Neural crest cell (in vitro differentiated cells): Measurements from ENCODE around the gene ANXA2. TPM values are rescaled to one million over a fixed set of nuclear protein-coding genes. Genes with fewer than 3 reads are reported as not detected.
"Not testable (repeated sequence)": the region's sequence is repeated elsewhere in the genome, so short reads cannot be mapped to it uniquely, and the experiment has no call there.

Source experiments
- DNase-seq: peaks from one replicate; pipeline ENCODE4 v3.0.0; 2021; ENCODE audit warnings: low read depth, mixed read lengths, low spot score
- H3K27ac Mint-ChIP-seq: one replicate; pipeline ENCODE4 v1.8.0; 2021; ENCODE audit warnings: mild to moderate bottlenecking, mixed read lengths; ENCODE audit not compliant: unreplicated experiment
- H3K27me3 Mint-ChIP-seq: 2 replicates; pipeline ENCODE4 v1.8.0; 2021; ENCODE audit warnings: low read depth, mild to moderate bottlenecking, mixed read lengths
- H3K36me3 Mint-ChIP-seq: 2 replicates; pipeline ENCODE4 v1.8.0; 2021; ENCODE audit warnings: low read depth, mild to moderate bottlenecking, mixed read lengths
- H3K4me1 Mint-ChIP-seq: 2 replicates; pipeline ENCODE4 v1.8.0; 2021; ENCODE audit warnings: mixed read lengths
- H3K4me3 Mint-ChIP-seq: one replicate; pipeline ENCODE4 v1.8.0; 2021; ENCODE audit warnings: mild to moderate bottlenecking, mixed read lengths
- H3K9me3 Mint-ChIP-seq: 2 replicates; pipeline ENCODE4 v1.8.0; 2021; ENCODE audit warnings: mixed read lengths
- total RNA-seq: library from RNA; stranded (reverse); gene quantifications from 2 replicates; pipeline ENCODE4 v1.2.1, GENCODE V29; 2021
- TF ChIP-seq, protein P1 (sequence below): fragments of 200-600 bp; sonication (generic); conservative IDR thresholded peaks from 2 replicates; pipeline ENCODE4 v1.5.0; 2021; ENCODE audit warnings: antibody characterized with exemption, mild to moderate bottlenecking

Gene ANXA2
- total RNA-seq, 1 donor from 2014 or later: 122 TPM

DNA sequence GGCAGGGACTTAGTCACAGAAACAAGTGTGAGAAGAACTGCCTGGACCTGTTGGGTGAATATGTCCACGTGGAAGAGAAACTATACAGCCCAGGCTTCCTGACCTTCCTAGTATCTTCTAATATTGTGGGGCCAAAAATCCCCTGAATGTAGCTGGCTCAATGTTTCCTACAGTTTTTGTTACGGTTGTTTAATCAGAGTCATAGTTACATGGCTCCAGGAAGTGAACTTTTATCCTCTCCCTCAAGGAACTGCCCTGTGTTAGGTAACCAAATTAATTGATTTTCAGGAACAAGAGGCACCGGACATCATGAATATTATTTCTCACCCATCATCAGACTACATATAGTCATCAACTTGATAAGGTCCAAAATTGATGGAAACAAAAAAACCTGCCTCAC lies 59.0 kb downstream of the ANXA2 start:
- peaks cover 3% of the 10 kb centered on the region for H3K27me3 Mint-ChIP-seq
- no peak overlapping the region for H3K4me3 Mint-ChIP-seq
- DNase-seq: no peak
- no peak overlapping the region for H3K27ac Mint-ChIP-seq
- no peaks in the 10 kb centered on the region for H3K4me1 Mint-ChIP-seq
- TF ChIP-seq, protein P1, sequence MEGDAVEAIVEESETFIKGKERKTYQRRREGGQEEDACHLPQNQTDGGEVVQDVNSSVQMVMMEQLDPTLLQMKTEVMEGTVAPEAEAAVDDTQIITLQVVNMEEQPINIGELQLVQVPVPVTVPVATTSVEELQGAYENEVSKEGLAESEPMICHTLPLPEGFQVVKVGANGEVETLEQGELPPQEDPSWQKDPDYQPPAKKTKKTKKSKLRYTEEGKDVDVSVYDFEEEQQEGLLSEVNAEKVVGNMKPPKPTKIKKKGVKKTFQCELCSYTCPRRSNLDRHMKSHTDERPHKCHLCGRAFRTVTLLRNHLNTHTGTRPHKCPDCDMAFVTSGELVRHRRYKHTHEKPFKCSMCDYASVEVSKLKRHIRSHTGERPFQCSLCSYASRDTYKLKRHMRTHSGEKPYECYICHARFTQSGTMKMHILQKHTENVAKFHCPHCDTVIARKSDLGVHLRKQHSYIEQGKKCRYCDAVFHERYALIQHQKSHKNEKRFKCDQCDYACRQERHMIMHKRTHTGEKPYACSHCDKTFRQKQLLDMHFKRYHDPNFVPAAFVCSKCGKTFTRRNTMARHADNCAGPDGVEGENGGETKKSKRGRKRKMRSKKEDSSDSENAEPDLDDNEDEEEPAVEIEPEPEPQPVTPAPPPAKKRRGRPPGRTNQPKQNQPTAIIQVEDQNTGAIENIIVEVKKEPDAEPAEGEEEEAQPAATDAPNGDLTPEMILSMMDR: no peak
- H3K9me3 Mint-ChIP-seq: no peaks in the 10 kb centered on the region
- H3K36me3 Mint-ChIP-seq: no peaks in the 10 kb centered on the region

DNA sequence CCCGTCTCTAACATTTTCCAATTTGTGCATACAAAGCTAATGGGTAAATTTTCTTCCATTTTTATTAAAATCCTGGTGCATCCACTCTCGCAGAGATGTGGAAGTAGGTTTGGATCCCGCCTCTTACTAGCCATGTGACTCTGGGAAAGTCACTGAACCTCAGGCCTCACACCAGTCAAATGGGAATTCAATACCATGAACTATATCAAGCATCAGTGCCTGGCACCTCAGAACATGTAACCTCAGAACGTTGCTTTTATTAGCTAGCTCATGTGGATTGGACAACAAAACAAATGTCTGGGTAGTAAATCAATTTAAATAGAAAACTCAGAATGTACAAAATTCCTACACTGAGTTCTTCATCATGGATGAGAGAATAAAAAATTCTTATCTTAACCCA lies 60.7 kb downstream of the ANXA2 start:
- Mint-ChIP-seq H3K4me3 (no peak overlapping the region), H3K4me1 (no peaks in the 10 kb centered on the region), H3K27ac (no peak overlapping the region), H3K36me3 (no peaks in the 10 kb centered on the region), H3K9me3 (no peaks in the 10 kb centered on the region), H3K27me3 (peaks cover 8% of the 10 kb centered on the region)
- TF ChIP-seq, protein P1: no peak
- no peak for DNase-seq

DNA sequence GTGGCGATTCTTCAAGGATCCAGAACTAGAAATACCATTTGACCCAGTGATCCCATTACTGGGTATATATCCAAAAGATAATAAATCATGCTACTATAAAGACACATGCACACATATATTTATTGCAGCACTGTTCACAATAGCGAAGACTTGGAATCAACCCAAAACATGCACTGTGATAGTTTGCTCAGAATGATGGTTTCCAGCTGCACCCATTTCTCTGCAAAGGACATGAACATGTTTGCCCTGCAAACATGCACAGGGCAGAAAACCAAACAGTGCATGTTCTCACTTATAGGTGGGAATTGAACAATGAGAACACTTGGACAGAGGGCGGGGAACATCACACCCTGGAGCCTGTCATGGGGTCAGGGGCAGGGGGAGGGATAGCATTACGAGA lies 62.5 kb downstream of the ANXA2 start:
- H3K27ac Mint-ChIP-seq, DNase-seq, H3K27me3 Mint-ChIP-seq, H3K36me3 Mint-ChIP-seq, H3K4me1 Mint-ChIP-seq, H3K9me3 Mint-ChIP-seq, H3K4me3 Mint-ChIP-seq: not testable (repeated sequence)

DNA sequence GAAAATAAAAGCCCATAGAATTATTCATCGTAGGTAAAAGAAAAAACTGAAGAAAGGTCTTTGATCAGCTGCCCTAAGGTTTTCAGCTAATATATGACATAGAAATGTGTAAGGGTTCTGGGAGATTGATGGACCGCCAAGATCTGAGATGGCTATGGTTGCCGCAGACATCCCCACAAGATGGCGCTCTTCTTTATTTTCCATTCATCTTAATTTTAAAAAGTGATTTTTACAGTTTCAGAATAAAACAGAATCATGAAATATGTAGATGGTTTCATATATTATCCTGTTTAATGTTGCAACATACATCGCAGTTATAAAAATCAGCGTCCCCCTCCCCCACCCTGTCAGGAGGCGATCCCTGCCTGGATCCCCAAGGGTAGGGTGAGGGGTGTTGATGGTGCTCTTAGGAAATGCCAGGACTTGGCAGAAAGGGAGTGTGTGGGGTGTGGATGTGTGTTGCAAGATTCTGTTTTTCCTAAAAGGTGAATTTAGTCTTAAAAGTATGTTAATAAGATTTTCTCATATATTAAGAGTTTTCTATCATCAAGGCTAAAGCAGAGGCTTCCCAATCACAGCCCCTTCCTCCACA lies 68.8 kb downstream of the ANXA2 start:
- peaks cover 41% of the 10 kb centered on the region for H3K27me3 Mint-ChIP-seq
- H3K4me3 Mint-ChIP-seq: no peak overlapping the region
- H3K27ac Mint-ChIP-seq: no peak overlapping the region
- H3K4me1 Mint-ChIP-seq: peaks cover 29% of the 10 kb centered on the region
- no peaks in the 10 kb centered on the region for H3K36me3 Mint-ChIP-seq
- no peaks in the 10 kb centered on the region for H3K9me3 Mint-ChIP-seq
- peak; percentile 28 for DNase-seq
- TF ChIP-seq, protein P1: peak; percentile 82

DNA sequence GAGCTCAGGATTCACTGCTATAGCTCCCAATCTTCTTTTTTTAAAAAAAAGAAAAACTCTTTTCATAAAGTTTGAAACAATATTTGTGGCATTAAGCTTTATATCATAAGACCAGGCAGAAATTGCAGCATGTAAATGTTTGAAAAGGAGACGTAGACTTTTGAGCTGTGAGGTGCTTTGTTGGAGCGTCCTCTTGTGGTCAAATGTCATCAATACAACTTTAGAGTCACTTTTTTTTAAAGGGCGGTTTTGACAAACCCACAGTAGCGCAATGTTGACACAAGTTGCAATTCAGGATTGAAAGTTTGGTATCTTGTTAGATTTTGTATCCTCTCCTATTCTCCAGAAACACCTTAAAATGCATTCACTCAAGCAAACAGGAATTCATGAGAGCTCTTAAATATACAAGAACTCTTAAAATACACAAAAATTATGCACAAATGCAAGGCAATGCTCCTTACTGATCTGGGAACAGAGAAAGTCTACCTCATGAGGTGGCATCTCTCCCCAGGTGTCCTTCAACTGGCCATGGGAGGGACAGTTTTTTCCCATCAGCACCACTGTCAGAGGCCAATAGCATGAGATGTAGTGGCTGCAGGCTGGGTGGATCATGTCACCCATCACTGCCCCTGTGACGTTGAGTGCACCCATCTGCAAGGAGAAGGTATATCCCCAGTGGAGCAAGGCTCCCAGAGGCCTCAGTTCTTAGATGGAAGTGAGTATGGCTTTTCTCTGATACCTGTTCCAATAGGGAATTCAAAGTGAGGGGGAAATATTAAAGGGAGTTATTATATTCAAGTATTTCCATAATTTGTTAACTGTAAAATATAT lies 70.7 kb downstream of the ANXA2 start:
- Mint-ChIP-seq H3K9me3 (no peaks in the 10 kb centered on the region), H3K36me3 (no peaks in the 10 kb centered on the region), H3K27me3 (peaks cover 43% of the 10 kb centered on the region), H3K27ac (no peak overlapping the region), H3K4me1 (peaks cover 33% of the 10 kb centered on the region), H3K4me3 (no peak overlapping the region)
- TF ChIP-seq, protein P1: peak; percentile 94
- peak; percentile 53 for DNase-seq

DNA sequence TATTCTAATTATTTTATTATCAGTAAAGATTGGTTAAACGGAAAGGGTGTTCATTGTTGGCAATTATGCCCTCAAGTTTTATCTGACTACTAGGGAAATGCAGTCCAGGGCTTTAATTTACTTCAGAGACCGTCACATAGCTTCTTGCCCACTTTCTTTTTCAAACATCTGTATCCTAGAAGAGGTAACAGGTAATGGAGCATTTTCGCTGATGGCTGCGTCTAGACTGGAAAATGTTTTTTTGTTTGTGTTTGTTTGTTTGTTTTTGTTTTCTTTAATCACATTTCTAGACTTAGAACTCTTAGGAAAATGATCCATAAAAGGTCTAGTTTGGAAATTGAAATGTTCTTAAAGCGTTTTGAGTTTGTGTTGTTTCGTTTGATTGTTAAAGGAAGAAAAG lies 71.4 kb downstream of the ANXA2 start:
- Mint-ChIP-seq H3K4me3 (no peak overlapping the region), H3K4me1 (peaks cover 33% of the 10 kb centered on the region), H3K36me3 (no peaks in the 10 kb centered on the region), H3K27ac (no peak overlapping the region), H3K9me3 (no peaks in the 10 kb centered on the region), H3K27me3 (peaks cover 43% of the 10 kb centered on the region)
- TF ChIP-seq, protein P1: no peak
- DNase-seq: no peak
